Esophagus muscularis mucosa (tissue), 3 donors: Measurements from ENCODE around the gene ZNF414.

Experiments
- POLR2AphosphoS5 ChIP-seq, 2 donors: sonication (generic); formaldehyde crosslinking; IDR thresholded peaks; one replicate each; pipeline ENCODE4 v1.6.1; 2017; ENCODE audit warnings: antibody characterized with exemption in 2 of 2
- TF ChIP-seq, protein P1 (sequence below), 3 experiments: fragments of 200-600 bp in 2 of 3; fragments of 450-650 bp in 1 of 3; sonication (generic) in 2 of 3; IDR thresholded peaks; one replicate each; pipeline ENCODE4 v1.5.1; 2017 to 2019; ENCODE audit warnings: antibody characterized with exemption in 3 of 3, mild to moderate bottlenecking in 2 of 3, moderate library complexity in 1 of 3

DNA sequence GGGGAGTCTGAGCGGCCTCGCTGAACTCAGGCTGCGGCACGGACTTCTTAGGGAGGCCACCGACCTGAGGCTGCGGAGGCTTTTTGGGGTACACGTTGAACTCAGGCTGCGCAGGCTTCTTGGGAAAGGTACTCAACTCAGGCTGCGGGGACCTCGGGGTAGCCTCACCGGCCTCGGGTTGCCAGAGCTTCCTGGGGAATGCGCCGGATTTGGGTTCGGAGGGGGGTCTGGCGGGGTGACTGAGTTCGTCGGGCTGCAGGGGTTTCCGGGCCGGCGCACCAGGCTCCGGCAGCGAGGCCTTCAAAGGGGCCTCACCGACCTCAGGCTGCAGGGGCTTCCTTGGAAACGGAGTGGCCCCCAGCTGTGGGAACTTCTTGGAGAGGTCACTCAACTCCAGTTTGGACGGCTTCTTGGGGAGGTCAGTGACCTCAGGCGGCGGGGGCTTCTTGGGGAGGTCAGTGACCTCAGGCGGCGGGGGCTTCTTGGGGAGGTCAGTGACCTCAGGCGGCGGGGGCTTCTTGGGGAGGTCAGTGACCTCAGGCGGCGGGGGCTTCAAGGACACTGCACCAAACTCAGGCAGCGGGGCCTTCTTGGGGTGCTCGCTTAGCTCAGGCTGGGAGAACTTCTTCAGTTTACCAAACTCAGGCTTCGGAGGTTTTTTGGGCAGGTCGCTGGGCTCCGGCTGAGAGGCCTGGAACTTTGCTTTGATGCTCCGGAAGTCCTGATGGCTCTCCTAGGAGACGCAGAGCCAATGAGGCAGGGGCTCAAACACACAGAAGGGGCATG lies 14.7 kb downstream of the ZNF414 start:
- TF ChIP-seq, protein P1, sequence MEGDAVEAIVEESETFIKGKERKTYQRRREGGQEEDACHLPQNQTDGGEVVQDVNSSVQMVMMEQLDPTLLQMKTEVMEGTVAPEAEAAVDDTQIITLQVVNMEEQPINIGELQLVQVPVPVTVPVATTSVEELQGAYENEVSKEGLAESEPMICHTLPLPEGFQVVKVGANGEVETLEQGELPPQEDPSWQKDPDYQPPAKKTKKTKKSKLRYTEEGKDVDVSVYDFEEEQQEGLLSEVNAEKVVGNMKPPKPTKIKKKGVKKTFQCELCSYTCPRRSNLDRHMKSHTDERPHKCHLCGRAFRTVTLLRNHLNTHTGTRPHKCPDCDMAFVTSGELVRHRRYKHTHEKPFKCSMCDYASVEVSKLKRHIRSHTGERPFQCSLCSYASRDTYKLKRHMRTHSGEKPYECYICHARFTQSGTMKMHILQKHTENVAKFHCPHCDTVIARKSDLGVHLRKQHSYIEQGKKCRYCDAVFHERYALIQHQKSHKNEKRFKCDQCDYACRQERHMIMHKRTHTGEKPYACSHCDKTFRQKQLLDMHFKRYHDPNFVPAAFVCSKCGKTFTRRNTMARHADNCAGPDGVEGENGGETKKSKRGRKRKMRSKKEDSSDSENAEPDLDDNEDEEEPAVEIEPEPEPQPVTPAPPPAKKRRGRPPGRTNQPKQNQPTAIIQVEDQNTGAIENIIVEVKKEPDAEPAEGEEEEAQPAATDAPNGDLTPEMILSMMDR (IDR thresholded peaks at IDR 0.05) = no peak
- TF ChIP-seq POLR2AphosphoS5 (IDR thresholded peaks at IDR 0.05) = no peak
